Mesodermal cell (in vitro differentiated cells): ENCODE measurements around the gene CAMKK2. TPM values are rescaled to one million over a fixed set of nuclear protein-coding genes. Genes with fewer than 3 reads are reported as not detected.

ENCODE experiments used
- H3K27ac ChIP-seq: 2 replicates; pipeline ENCODE4 v1.7.0; 2013; ENCODE audit warnings: mild to moderate bottlenecking, low read depth, low read length, moderate library complexity; ENCODE audit not compliant: severe bottlenecking
- H3K36me3 ChIP-seq: 2 replicates; pipeline ENCODE4 v1.7.1; 2013; ENCODE audit warnings: mild to moderate bottlenecking, low read length, moderate library complexity; ENCODE audit not compliant: control insufficient read depth, insufficient read depth
- H3K4me1 ChIP-seq: one replicate; pipeline ENCODE4 v1.7.1; 2013; ENCODE audit warnings: mild to moderate bottlenecking, low read length; ENCODE audit not compliant: insufficient read depth, control insufficient read depth, poor library complexity, severe bottlenecking
- H3K4me3 ChIP-seq: 2 replicates; pipeline ENCODE4 v1.7.0; 2013; ENCODE audit warnings: low read length, control low read depth, mild to moderate bottlenecking; ENCODE audit not compliant: insufficient read depth, poor library complexity, severe bottlenecking; ENCODE audit errors: extremely low read depth
- H3K9me3 ChIP-seq: 2 replicates; pipeline ENCODE4 v1.7.1; 2013; ENCODE audit warnings: mild to moderate bottlenecking, low read length, moderate library complexity; ENCODE audit not compliant: control insufficient read depth
- WGBS, 2 experiments: methylation state at CpG; one replicate each; pipeline ENCODE4 v1.1.5; 2013; ENCODE audit warnings: missing lambda C conversion rate in 2 of 2; ENCODE audit not compliant: insufficient coverage in 2 of 2; 5-methylcytosine and 5-hydroxymethylcytosine counted together
- polyA plus RNA-seq, 2 experiments: library from polyadenylated mRNA; stranded (reverse); fragments of 50-300 nt; gene quantifications; one replicate each; pipeline ENCODE4 v1.2.3, GENCODE V29; 2013

Gene CAMKK2
- 18.8 TPM for polyA plus RNA-seq (2013, experiment 1 of 2)
- 16.5 TPM for polyA plus RNA-seq (2013, experiment 2 of 2)

- Histone ChIP-seq H3K36me3 (peaks cover 16% of the 10 kb centered on the region), H3K4me1 (peaks cover 4% of the 10 kb centered on the region), H3K9me3 (no peaks in the 10 kb centered on the region), H3K4me3 (peak within 1 kb of the TSS; percentile 87), H3K27ac (peak within 1 kb of the TSS; percentile 41)
- 0 to 1% methylated on average over 73 to 74 of the region's 104 CpGs for WGBS, 2 experiments
These were observed at the start of gene CAMKK2 for GRCh38 chr12:121296618-121297434. CAMKK2 (minus strand) TSS chr12:121296709; CDS start chr12:121274526, 22,183 bp downstream.

- Histone ChIP-seq H3K4me3 (no peak overlapping the region), H3K9me3 (no peaks in the 10 kb centered on the region), H3K4me1 (no peaks in the 10 kb centered on the region), H3K36me3 (peaks cover 70% of the 10 kb centered on the region), H3K27ac (no peak overlapping the region)
- 90 to 91% methylated on average over 2 to 4 of the region's 4 CpGs for WGBS, 2 experiments
These were observed 48.8 kb upstream of the CAMKK2 start for GRCh38 chr12:121345151-121345815.

GRCh38 chr12:121344506-121344905 lies 48.0 kb upstream of the CAMKK2 start:
- H3K36me3 ChIP-seq = peaks cover 78% of the 10 kb centered on the region
- H3K9me3 ChIP-seq = no peaks in the 10 kb centered on the region
- no peaks in the 10 kb centered on the region for H3K4me1 ChIP-seq
- 89 to 96% methylated on average over 2 to 3 of the region's 3 CpGs for WGBS, 2 experiments
- no peak overlapping the region for H3K4me3 ChIP-seq
- no peak overlapping the region for H3K27ac ChIP-seq

GRCh38 chr12:121337416-121337815 lies 40.9 kb upstream of the CAMKK2 start:
- H3K27ac ChIP-seq = no peak overlapping the region
- H3K36me3 ChIP-seq = peaks cover 79% of the 10 kb centered on the region
- WGBS, 2 experiments = 90 to 97% methylated on average over 3 to 4 of the region's 4 CpGs
- H3K4me1 ChIP-seq = no peaks in the 10 kb centered on the region
- no peaks in the 10 kb centered on the region for H3K9me3 ChIP-seq
- H3K4me3 ChIP-seq = no peak overlapping the region

GRCh38 chr12:121334513-121335343 lies 38.2 kb upstream of the CAMKK2 start:
- H3K9me3 ChIP-seq = no peaks in the 10 kb centered on the region
- H3K36me3 ChIP-seq = peaks cover 81% of the 10 kb centered on the region
- WGBS, 2 experiments = 66 to 67% methylated on average over 3 to 8 of the region's 8 CpGs
- no peaks in the 10 kb centered on the region for H3K4me1 ChIP-seq
- no peak overlapping the region for H3K27ac ChIP-seq
- no peak overlapping the region for H3K4me3 ChIP-seq

- Histone ChIP-seq H3K27ac (no peak overlapping the region), H3K4me3 (no peak overlapping the region), H3K9me3 (no peaks in the 10 kb centered on the region), H3K4me1 (no peaks in the 10 kb centered on the region), H3K36me3 (peaks cover 79% of the 10 kb centered on the region)
- WGBS, 2 experiments = 86 to 100% methylated on average over 1 of the region's 1 CpG
These were observed 37.2 kb upstream of the CAMKK2 start for GRCh38 chr12:121333747-121334146.

- WGBS, 2 experiments = 90 to 100% methylated on average over 4 to 6 of the region's 6 CpGs
- no peaks in the 10 kb centered on the region for H3K9me3 ChIP-seq
- H3K4me1 ChIP-seq = no peaks in the 10 kb centered on the region
- peaks cover 91% of the 10 kb centered on the region for H3K36me3 ChIP-seq
- no peak overlapping the region for H3K27ac ChIP-seq
- no peak overlapping the region for H3K4me3 ChIP-seq
These were observed 34.7 kb upstream of the CAMKK2 start for GRCh38 chr12:121331248-121331647.

- Histone ChIP-seq H3K36me3 (peaks cover 95% of the 10 kb centered on the region), H3K4me3 (no peak overlapping the region), H3K27ac (no peak overlapping the region), H3K9me3 (no peaks in the 10 kb centered on the region), H3K4me1 (no peaks in the 10 kb centered on the region)
These were observed 34.2 kb upstream of the CAMKK2 start for GRCh38 chr12:121330692-121331091.

GRCh38 chr12:121330195-121330594 lies 33.7 kb upstream of the CAMKK2 start:
- Histone ChIP-seq H3K27ac (no peak overlapping the region), H3K9me3 (no peaks in the 10 kb centered on the region), H3K4me3 (no peak overlapping the region), H3K4me1 (no peaks in the 10 kb centered on the region), H3K36me3 (peaks cover 90% of the 10 kb centered on the region)
- 93% methylated on average over 3 of the region's 4 CpGs; no CpG with 5 or more reads in 1 of the 2 experiments for WGBS, 2 experiments

GRCh38 chr12:121328620-121329019 lies 32.1 kb upstream of the CAMKK2 start:
- Histone ChIP-seq H3K4me3 (no peak overlapping the region), H3K36me3 (peaks cover 91% of the 10 kb centered on the region), H3K4me1 (no peaks in the 10 kb centered on the region), H3K9me3 (no peaks in the 10 kb centered on the region), H3K27ac (no peak overlapping the region)
- WGBS, 2 experiments = 93 to 97% methylated on average over 3 of the region's 4 CpGs
